Stromal cell of bone marrow (primary cell): ENCODE results near the gene SLC12A9.
"Not testable (repeated sequence)": the region's sequence is repeated elsewhere in the genome, so short reads cannot be mapped to it uniquely, and the experiment has no call there.

Experiments
- DNase-seq: peaks from one replicate; pipeline ENCODE4 v3.0.0-alpha.2; 2012; ENCODE audit warnings: low read depth

Gene SLC12A9

DNA sequence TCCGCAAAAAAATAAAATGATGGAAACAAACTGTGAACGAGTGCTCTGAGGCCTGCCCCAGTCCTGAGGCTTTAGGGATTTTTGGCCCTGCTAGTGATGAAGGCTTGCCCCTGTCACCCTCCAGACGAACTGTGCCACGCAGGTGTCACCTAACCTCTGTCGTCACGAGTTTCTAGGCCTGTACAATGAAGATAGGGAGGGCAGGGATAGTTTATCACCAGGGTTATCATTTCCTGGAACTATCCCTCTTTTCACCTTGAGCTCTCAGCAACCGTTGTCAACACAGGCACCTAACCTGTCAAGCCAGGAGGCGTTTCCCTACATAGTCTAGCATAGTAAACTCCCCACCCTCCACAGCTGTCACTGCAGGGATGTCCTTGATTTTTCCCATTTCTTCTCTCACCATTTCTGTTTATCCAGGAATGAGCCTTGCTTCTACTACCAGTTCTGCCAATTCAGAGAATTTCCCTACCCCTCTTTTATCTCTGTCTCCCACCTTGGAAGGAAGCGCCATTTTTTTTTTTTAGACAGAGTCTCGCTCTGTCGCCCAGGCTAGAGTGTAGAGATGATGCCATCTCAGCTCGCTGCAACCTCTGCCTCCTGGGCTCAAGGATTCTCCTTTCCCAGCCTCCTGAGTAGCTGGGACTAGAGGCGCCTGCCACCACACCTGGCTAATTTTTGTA is 45.4 kb downstream of the SLC12A9 start:
- no peak for DNase-seq

DNA sequence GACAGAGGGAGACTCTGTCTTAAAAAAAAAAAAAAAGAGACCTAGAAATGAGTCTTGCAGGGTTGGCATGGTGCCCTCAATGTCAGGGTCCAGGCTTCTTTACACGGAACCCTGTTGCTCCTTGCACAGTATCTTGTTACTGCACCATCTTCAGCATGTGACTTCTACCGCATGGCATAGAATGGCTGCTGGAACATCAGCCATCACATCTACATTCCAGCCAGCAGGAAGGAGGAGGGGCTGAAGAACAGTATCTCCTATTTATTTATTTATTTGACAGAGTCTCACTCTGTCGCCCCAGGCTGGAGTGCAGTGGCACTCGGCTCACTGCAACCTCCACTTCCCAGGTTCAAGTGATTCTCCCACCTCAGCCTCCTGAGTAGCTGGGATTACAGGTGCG is 46.9 kb downstream of the SLC12A9 start:
- DNase-seq = no peak

DNA sequence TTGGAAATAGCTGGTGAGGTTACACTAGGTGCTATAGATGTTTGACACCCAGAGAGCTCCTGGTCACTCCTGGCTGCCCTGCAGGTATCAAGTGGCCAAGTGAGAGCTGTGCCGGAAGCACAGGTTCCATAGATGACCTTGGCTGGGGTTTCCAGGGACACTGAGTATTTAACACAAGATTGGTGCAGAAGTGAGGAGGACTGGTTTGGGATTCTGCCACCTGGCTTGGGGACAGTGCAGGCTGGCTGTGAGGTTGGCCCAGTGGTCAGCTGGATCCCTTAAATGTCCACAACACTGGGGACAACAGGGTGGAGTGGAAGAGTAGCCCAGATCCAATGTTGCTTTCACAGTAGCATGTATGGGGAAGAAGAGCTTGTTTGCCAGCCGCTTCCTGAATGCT is 48.5 kb downstream of the SLC12A9 start:
- DNase-seq = no peak

DNA sequence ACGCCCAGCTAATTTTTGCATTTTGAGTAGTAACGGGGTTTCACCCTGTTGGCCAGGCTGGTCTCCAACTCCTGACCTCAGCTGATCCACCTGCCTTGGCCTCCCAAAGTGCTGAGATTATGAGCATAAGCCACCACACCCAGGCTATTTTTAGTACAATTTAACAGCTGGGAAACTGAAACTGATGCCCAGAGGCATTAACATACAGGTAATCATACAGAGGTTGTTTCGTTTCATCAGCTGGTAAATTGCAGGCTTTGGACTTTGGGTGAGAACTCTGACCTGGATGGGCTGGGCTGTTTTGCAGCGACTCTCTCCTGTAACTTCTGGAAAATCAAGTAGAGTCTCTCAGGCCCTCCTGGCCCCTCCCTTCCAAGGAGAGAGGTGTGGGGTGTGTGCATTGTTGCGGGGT is 49.4 kb downstream of the SLC12A9 start:
- no peak for DNase-seq

DNA sequence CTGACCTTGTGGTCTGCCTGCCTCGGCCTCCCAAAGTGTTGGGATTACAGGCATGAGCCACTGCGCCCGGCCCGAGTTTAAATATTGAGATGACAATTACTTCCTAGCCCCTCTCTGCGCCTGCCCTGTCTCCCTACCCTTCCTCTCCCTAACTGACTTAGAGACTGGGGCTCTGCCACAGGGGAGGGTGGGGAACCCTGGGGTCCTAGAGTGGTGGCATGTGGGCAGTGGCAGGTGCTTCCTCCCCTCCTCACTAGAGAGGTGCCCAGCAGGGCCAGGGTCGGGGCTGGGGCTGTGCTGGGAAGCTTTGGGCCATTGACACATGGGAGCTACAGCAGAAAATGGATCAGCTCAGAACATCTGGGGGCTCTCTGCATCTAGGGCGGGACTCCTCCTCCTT is 50.1 kb downstream of the SLC12A9 start:
- no peak for DNase-seq

DNA sequence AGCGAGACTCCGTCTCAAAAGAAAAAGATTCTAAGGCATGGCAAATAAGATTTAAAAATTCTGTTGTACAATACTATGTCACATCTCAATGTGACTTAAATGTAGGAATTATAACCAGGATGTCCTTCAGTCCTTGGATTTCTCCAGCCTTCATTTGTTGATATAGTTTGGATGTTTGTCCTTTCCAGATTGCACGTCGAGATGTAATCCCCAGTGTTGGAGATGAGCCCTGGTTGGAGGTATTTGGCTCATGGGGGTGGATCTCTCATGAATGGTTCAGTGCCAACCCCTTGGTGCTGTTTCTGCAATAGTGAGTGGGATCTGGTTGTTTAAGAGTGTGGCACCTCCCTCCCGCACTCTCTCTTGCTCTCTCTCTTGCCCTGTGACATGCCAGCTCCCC is 56.0 kb downstream of the SLC12A9 start:
- no peak for DNase-seq

DNA sequence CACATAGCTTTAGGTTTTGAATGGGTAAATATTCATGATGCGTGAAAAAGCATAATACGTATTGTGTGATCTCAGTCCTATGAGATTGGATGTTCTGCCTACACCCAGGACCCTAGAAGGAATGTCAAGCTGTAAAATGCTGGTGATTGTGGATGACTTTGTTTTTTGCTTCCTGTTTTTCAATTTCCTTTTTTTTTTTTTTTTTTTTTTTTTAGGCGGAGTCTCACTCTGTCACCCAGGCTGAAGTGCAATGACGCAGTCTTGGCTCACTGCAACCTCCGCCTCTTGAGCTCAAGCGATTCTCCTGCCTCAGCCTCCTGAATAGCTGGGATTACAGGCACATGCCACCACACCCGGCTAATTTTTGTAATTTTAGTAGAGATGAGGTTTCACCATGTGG is 57.9 kb downstream of the SLC12A9 start:
- DNase-seq = not testable (repeated sequence)

DNA sequence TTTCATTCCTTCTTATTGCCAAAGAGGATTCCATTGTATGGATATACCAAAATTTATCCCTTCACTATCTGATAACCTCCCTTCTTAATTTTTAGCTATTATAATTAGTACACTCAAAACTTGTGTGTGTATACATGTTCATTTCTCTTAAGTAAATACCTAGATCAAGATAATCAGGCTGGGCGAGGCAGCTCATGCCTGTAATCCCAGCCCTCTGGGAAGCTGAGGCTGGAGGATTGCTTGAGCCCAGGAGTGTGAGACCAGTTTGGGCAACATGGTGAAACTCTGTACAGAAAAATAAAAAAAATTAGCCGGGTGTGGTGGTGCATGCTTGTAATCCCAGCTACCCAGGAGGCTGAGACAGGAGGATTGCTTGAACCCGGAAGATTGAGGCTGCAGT is 59.0 kb downstream of the SLC12A9 start:
- no peak for DNase-seq

DNA sequence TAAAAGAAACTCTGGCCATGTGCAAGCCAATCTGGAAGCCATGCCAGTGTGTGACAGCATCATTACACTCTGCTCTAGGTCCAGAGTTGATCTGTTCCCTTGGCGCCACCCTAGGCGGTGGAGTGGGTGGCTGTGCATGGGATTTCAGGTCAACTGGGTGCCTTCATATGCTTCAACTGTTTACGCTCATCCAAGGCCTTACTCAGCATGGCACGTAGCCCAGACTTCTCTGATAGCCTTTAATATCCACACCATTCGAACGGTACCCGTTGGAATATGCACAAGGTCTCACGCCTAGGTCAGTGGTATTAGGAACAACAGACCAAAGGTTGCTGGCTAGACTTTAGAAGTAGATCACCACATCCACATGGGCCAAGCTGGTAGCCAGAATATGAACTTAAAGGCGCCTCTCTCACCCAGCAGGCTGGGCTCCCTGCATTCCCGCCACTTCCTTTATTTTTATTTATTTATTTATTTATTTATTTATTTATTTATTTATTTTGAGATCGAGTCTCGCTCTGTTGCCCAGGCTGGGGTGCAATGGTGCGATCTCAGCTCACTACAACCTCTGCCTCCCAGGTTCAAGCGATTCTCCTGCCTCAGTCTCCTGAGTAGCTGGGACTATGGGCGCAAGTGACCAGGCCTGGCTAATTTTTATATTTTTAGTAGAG is 61.8 kb downstream of the SLC12A9 start:
- no peak for DNase-seq

DNA sequence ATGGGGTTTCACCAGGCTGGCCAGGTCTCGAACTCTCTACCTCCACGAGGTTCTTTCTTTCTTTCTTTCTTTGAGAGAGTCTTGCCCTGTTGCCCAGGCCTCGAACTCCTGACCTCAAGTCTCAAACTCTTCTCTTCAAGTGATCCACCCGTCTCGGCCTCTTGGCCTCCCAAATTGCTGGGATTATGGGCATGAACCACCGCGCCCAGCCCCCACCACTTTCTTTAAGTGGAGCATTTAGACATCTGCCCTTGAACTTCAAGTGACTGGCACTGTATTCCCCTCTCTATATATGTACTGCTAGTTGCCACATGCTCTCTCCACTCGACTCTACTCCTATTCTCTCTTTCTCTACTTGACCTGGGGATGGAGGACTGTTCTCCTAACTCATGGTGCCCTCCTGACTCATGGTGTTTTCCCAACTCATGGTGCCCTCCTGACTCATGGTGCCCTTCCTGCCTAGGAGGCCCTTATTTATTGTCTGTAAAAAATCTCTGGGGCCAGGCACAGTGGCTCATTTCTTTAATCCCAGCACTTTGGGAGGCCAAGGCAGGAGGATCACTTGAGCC is 62.5 kb downstream of the SLC12A9 start:
- no peak for DNase-seq
